Lung microvascular endothelial cell (primary cell): ENCODE data around the gene KRT77. TPM values are rescaled to one million over a fixed set of nuclear protein-coding genes. Genes with fewer than 3 reads are reported as not detected.
"Not testable (repeated sequence)": the region's sequence is repeated elsewhere in the genome, so short reads cannot be mapped to it uniquely, and the experiment has no call there.

ENCODE experiments used
- DNase-seq, 2 donors: peaks; one replicate each; pipeline versions ENCODE4 v3.0.0 to v3.0.0-alpha.2; 2010; ENCODE audit warnings: low read depth in 2 of 2
- total RNA-seq: library from RNA; depleted of rRNA; stranded (reverse); fragments of >200 nt; gene quantifications from 2 replicates; pipeline ENCODE4 v1.2.1, GENCODE V29; 2014

KRT77 gene
- total RNA-seq, 1 donor from 2014 or later, result not detected

DNA sequence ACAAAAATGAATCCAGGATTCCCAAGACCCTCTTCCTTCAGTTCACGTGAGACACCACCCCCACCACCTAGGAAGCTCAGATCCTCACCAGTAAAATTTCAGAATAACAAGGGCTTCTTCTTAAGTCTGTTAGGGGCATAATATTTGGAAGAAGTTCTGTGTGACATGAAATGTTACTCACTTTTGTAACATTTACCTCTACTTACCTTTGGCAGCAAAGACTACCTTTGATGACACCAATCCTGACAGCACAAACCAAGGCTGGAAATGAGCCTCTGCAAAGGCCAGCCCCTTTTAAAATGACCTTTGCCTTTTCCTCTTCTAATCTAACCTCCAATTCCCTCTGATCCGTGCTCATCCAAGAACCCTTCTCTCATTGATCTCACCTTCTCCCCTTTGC, 19.4 kb upstream of the KRT77 start:
- DNase-seq, result no peak

DNA sequence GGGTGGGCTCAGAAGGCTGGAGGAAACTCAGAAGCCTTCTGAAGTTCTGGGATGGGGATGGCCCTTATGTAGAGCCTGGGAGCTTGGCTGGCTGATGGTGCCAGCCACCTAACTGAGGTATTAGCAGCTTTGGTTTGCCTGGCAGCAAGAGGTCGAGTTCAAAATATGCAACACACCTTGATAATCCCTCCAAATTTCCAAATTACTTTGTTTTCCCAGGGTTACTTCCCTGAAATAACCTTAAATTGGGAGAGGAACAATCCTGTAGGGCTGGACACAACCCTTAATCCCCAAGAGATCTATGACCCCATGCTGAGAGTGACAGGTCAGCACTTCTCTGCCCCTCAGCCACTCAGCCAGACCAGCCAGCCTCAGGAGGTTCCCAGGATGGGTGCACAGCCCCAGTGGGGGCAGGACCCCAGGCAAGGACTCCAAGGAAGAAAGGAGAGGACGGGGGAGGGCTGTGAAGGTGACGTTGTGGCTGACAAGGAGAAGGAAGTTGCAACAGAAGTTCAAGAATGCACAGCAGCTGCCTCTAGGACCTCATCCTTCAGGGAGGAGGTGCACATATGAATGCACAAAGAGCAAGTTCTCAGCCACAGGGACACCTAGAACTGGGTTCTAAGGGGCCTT, 18.6 kb upstream of the KRT77 start:
- DNase-seq, result no peak

GRCh38 chr12:52720365-52720886, 17.1 kb upstream of the KRT77 start:
- DNase-seq, result no peak

GRCh38 chr12:52716061-52716460, 12.7 kb upstream of the KRT77 start:
- DNase-seq, result no peak

DNA sequence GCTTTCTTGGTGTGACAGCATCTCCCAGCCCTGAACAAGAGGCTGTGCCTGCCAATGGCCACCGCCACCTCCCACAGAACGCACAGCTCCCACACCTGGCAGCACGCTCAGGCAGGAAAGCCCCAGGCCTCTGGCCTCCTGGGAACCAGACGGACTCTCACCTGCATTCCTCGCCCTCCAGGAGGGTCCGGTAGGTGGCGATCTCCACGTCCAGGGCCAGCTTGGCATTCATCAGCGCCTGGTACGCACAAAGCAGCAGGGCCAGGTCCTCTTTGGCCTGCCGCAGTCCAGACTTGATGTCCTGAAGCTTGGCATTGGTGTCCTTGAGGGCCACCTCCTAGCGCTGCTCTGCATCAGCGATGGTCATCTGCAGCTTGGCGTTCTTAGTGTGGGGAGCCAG, 12.1 kb upstream of the KRT77 start:
- DNase-seq, result no peak

- no peak for DNase-seq
Measured at GRCh38 chr12:52714887-52715281, 11.6 kb upstream of the KRT77 start.

GRCh38 chr12:52713960-52714886, 10.9 kb upstream of the KRT77 start:
- DNase-seq, result no peak

- not testable (repeated sequence) for DNase-seq
Measured at GRCh38 chr12:52712122-52712521, 8.8 kb upstream of the KRT77 start.

DNA sequence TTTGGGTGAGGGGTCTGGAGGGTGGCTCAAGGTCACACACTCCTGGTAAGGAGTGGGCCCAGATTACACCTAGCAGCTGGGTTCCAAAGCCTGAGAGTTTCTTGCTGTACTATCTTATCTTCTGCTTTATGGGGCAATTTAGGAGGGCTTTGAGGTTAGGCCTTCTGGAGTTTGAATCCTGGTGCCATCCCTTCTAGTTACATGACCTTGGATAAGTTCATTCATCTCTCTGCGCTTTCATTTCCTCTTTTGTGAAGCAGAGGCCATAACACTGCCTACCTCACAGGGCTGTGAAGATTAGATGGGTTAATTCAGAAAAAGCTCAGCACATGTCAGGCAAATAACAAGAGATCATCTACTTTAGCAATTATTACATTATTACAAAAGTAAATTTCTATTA, 7.4 kb upstream of the KRT77 start:
- no peak for DNase-seq

DNA sequence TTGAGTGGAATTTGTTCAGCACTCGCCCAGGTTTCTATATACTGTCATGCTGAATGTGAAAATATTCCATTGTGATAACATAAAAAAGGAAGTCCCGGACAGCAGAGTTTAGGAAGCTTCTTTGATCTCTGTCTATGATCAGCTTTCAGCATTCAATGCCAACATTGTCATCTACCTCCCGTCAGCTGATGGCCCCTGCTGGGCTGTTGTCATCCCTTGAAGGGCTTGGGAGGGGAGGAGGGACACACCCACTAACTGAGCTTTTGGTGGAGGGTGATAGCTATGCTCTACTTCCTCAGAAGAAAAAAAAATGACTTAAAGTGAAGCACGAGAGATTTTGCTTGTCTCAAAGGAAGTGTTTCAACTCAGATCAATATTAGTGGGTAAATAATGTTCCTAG, 4.7 kb upstream of the KRT77 start:
- DNase-seq, result peak in 1 of 2 donors; percentile 67

GRCh38 chr12:52704464-52704863, 1.1 kb upstream of the KRT77 start:
- DNase-seq, result no peak

DNA sequence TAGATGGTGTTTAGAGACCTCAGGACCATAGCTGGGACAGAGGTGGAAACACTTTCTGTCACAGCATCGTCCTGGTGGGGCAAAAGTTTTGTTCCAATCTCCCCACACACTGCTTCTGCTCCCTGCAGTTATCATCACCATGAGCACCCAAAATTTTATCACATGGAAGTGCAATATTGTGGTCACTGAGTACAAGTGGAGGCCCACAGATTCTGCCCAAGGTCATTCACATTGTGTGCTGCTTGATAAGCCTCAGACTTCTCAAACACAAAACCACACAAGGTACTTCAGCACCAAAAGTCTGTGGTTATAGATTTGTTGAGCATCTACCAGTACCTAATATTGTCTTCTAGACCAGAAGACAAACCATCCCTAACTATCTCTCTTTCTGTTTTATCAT, 554 bp upstream of the KRT77 start:
- no peak for DNase-seq

DNA sequence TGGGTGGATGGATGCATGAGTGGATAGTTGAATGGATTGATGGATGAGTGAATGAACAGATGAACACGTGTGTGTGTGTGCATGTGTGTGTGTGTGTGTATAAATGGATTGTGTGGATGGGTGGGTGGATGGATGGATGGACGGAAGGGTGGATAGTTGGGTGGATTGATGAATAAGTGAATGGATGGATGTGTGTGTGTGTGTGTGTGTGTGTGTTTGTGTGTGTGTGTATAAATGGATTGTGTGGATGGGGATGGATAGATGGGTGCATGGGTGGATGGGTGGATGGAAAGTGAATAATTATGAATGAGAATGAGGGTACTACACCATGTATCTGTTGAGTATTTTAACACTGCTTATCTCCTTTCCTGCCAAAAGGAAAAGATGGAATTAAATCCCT, 986 bp downstream of the KRT77 start:
- DNase-seq, result no peak

DNA sequence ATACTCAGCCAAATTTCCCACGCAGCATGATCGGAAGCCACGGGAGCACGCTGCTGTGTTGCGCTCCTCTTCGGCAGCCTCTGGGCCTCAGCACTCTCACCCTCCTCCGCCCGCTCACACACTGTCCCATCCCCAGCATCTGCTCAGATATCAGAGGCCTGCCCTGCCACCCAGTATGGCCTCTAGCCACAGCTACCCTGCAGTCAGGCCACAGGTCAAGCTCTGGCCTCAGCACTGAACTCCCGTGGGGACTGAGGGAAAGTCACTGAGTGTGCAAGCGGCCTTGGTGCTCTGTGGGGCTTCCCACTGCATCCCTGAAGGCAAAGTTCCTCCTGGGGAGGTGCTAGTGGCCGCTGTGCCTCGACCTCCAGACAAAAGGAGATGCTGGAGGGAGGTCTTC, 2.0 kb downstream of the KRT77 start:
- no peak for DNase-seq

DNA sequence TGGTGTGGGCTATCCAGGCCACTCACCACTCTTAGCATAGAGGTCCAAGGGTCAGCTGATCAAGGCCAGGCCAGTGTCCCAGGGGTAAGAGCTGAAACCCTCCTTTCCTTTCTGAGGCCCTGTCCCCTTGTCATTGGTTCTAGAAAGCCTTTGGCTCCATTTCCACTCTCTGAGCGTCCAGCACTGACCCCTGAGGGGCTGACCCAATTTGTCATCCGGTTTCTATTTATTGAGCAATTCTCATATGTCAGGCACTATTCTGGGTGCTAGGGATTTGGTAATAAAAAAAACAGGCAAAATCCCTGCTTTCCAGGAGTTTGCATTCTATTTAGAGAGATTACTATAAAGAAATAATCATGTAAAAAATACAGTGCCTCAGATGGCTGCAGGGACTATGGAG, 3.4 kb downstream of the KRT77 start:
- no peak for DNase-seq

DNA sequence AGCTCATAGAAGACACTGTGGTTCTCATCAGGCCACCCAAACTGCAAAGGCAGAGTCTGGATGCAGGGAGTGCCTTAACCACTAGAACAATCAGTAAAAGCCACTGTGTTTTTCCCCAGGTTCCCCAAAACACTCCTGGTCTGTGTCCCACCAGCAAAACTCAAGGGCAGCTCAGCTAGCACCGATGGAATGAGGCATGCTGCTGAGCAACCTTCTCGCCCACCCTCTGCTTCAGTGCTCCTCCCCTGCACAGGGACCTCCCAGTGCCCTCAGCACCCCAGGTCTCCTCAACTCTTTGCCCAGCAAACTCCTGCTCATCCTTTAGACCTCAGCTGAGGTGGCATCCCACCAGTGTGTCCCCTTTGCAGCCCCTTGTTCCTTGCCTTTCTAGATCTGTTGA, 4.0 kb downstream of the KRT77 start:
- DNase-seq, result no peak

DNA sequence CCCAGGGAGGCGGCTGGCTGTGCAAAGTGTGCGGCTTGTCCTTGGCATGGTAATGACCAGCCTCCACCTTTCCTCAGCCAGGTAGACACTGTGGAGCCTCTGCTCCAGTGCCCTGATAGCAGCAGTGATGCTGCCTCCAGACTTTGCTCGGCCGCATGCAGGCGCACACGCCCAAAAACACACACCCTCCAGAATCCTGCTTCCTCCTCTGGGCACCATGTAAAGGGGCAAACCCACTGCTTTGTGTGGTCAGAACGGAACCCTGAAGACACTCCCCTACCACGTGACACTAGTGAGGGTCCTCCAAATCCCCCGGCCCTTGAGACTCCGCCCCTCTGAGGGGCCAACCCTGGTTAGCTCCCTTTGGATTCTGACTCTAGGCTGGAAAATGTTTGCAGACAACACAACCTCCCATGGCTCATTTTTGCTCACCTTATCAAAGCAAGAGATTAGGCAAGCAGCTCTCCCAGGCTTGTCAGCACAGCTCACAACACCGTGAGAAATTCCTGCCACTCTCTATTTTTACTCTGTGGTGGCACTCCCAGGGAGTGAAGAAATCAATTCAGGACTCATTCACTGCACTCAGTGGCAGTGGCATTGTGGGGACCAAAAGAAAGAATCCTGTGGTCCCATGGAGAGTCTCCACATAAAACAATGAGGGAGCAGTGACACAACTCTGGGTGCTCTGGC, 4.5 kb downstream of the KRT77 start:
- DNase-seq, result no peak

GRCh38 chr12:52697058-52697582, 6.2 kb downstream of the KRT77 start:
- DNase-seq, result no peak

DNA sequence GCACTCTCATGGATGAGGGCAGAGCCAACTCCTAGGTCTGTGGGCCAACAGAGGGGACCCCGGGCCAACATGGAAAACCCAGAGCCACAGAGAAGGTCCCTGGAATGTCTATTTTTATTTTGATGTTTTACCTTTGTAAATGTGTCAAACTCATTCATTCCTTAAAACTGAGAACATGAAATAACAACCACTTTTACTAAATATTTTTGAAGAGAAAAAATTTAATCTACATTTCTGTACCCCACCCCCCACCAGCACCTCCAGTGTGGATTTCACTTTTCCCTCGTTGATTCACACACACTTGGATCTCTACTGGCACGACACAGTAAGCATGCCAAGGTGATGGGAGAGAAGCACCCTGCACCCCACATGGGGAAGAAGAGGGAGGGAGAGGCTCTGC, 6.7 kb downstream of the KRT77 start:
- no peak for DNase-seq

DNA sequence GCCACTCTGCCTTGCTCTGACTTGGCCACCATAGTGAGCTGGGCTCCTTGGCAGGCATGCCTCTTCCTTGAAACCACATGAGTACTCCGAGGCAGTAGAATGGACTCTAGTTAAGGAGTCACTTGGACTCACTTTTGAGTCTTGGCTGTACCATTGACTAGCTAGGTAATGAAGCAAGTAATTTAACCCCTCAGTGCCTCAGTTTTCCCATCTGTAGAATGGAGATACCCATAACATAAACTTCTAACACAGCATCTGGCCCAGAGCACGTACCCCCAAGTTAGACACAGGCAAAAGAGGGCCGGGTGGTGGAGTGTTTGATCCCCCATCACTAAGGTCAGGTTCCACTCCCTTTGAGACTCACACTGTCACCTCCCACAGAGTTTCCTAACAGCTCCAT, 8.3 kb downstream of the KRT77 start:
- DNase-seq, result no peak

DNA sequence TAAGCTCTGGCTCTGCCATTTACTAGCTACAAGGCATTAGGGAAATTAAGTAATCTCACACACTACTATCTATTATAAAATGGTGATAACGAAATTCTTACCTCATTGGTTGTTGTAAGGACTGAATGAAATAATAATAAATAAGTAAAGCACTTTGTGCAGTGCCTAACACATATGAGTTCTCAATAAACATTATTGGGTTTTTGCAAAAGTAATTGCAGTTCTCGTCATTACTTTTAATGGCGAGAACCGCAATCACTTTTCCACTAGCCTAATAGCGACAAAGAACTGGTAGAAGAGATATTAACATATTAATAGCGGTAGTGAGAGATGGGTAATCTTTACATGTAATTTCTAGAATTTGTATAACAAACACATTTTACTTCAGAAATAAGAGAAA, 9.2 kb downstream of the KRT77 start:
- DNase-seq, result no peak

DNA sequence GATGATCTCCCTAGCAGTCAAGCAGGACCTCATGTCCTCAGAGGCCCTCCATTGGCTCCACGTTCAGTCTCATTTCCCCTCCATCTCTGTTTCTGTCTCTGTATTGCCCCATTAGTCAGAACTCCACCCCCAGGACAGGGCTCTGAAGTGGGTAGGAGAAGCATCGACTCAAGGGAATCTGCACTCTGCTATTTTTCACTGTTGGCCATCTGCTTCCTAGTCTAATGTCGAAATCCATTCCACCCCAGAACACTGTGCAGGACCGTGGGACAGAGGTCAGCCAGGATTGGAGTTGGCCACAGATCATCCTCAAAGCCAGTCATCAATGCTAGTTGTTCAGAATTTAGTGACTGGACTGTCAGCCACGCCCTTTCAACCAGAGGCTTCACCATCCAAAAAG, 10.1 kb downstream of the KRT77 start:
- DNase-seq, result no peak
